RWPE1 (cell line): ENCODE results near the gene LPIN1.

ENCODE experiments used
- CTCF ChIA-PET: fragments of 350-600 bp; sonication (Branson Sonifier 250); formaldehyde crosslinking; extraction: SDS; loops from one replicate; lab custom pipeline; 2021; lab: Yijun Ruan, JAX
- POLR2A ChIA-PET: fragments of 400-600 bp; formaldehyde crosslinking; extraction: SDS; loops from one replicate; lab custom pipeline; 2020; ENCODE audit warnings: antibody characterized with exemption; ENCODE audit not compliant: low non-redundant PET; lab: Yijun Ruan, JAX
- DNase-seq: peaks from one replicate; pipeline ENCODE4 v3.0.0; 2012; ENCODE audit warnings: low spot score
- H3K27ac ChIP-seq: fragments of 450-650 bp; 2 replicates; pipeline ENCODE4 v1.5.1; 2017
- TF ChIP-seq, protein P1 (sequence below): fragments of 450-650 bp; conservative IDR thresholded peaks from 2 replicates; pipeline ENCODE4 v1.5.1; 2017; ENCODE audit warnings: low read depth, mild to moderate bottlenecking

LPIN1 gene

DNA sequence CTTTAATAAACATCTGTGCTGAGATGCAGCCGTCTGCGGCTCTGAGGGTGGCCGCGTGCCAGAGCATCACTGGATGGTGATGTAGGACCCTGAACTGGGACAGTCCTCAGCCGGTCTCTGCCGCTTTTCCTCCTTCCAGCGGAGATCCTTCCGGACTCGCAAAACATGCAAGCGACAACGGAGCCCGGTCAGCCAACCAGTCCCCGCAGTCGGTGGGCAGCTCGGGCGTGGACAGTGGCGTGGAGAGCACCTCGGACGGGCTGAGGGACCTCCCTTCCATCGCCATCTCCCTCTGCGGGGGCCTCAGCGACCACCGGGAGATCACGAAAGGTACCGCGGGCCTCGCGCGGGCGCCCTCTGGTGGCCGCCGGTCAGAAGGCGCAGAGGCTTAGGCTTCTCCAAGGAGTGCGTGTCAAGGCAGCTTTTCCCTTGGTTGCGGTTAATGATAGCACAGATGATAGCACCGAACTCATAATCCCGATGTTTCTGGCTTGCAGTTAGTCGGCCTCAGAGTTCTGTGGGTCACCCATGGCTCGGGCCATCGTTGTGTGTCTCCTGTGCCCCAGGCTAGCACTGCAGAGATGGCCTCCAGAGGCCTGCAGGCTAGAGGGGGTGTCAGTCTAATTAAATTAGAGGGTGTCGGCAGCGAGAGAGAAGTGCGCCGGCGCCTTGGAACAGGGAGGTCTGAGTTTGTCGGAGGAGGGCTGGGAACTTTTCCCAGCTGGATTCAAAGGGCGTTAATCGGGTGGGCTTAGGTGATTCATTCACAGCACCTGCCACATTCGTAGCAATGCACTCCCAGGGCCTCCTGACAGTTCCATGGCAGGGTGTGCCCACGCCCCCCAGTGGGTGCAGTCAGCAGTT is 38.5 kb downstream of the LPIN1 start:
- ChIA-PET POLR2A (no interaction called here), CTCF (interaction anchor here (0.5 to 1.5 kb wide), 17 partner anchors 8 to 1219 kb away, joined by 3 to 6 read pairs (median 3); no protein-coding TSS in a partner anchor)

GRCh38 chr2:11785611-11785940 is 39.1 kb downstream of the LPIN1 start:
- ChIA-PET POLR2A (no interaction called here), CTCF (interaction anchor here (0.5 to 1.5 kb wide), 10 partner anchors 7 to 585 kb away, joined by 3 to 6 read pairs (median 4); no protein-coding TSS in a partner anchor)
- H3K27ac ChIP-seq = no peak overlapping the region
- TF ChIP-seq, protein P1, sequence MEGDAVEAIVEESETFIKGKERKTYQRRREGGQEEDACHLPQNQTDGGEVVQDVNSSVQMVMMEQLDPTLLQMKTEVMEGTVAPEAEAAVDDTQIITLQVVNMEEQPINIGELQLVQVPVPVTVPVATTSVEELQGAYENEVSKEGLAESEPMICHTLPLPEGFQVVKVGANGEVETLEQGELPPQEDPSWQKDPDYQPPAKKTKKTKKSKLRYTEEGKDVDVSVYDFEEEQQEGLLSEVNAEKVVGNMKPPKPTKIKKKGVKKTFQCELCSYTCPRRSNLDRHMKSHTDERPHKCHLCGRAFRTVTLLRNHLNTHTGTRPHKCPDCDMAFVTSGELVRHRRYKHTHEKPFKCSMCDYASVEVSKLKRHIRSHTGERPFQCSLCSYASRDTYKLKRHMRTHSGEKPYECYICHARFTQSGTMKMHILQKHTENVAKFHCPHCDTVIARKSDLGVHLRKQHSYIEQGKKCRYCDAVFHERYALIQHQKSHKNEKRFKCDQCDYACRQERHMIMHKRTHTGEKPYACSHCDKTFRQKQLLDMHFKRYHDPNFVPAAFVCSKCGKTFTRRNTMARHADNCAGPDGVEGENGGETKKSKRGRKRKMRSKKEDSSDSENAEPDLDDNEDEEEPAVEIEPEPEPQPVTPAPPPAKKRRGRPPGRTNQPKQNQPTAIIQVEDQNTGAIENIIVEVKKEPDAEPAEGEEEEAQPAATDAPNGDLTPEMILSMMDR = no peak
- no peak for DNase-seq

More for the DNA sequence above, 38.5 kb downstream of the LPIN1 start:
- H3K27ac ChIP-seq = no peak overlapping the region
- peak; percentile 48 for DNase-seq
- TF ChIP-seq, protein P1 = peak; percentile 93

- no peak for DNase-seq
- POLR2A ChIA-PET = no interaction called here
- CTCF ChIA-PET = interaction anchor here (0.6 to 1.4 kb wide), 4 partner anchors 17 to 990 kb away, joined by 3 to 6 read pairs (median 4); no protein-coding TSS in a partner anchor
- H3K27ac ChIP-seq = no peak overlapping the region
- TF ChIP-seq, protein P1 = no peak
These were observed 39.8 kb downstream of the LPIN1 start for GRCh38 chr2:11786191-11786590.

GRCh38 chr2:11786592-11786991 is 40.2 kb downstream of the LPIN1 start:
- TF ChIP-seq, protein P1 = no peak
- no peak overlapping the region for H3K27ac ChIP-seq
- ChIA-PET POLR2A (no interaction called here), CTCF (interaction anchor here (0.6 to 0.7 kb wide), 3 partner anchors 28 to 990 kb away, joined by 3 to 4 read pairs (median 3); no protein-coding TSS in a partner anchor)
- no peak for DNase-seq

DNA sequence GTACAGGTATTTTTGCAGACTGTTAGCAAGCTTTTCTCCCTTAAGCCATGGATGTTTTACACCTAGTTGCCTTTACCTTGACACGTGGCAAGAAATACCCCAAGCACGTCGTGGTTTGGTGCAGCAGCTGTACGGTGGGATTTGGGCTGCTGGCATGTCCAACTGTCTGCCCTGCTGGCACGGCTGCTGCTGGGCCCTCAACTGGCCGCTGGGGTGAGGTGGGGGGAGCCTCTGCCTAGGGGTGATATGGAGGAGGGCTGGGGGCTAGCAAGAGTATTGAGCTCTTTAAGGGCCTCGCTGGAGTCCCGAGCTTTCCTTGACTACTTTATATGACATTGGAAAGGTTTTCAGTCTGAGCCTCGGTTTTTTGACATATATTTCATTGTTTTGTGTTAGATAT is 41.6 kb downstream of the LPIN1 start:
- TF ChIP-seq, protein P1 = no peak
- no peak for DNase-seq
- ChIA-PET POLR2A (no interaction called here), CTCF (no interaction called here)
- H3K27ac ChIP-seq = no peak overlapping the region

DNA sequence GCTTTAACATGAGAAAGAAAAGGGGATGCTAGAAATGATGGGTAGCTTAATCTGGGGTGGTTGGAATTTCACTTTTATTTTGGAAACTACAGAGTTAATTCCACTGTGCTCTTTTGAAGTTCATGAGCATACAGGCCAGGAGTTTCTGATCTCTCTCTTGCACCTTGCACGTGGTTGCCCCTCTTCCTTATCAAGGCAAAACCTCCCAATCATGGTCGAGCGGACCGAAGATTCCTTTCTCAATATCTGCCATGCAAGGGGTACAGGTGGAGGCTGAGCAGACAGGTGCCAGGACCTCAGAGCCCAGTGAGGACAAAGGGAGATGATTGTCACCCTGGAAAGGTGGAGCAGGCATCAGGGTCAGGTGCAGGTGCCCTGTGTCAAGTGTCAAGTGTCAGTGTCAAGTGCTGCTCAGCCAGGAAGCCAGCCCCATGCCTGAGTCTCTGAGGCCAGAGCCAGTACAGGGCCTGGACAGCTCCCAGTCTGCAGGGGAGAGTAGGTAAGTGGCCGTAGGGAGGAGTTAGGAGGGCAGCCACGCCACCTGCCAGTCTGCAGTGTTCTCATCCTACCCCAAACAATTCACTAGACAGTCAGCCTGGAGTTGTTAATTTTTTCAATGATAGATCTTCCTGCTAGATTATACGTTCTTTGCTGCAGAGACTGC is 42.2 kb downstream of the LPIN1 start:
- no peak for DNase-seq
- no peak overlapping the region for H3K27ac ChIP-seq
- ChIA-PET POLR2A (no interaction called here), CTCF (no interaction called here)
- TF ChIP-seq, protein P1 = no peak
